HepG2 (cell line): ENCODE measurements around the gene STX8. TPM values are rescaled to one million over a fixed set of nuclear protein-coding genes. Genes with fewer than 3 reads are reported as not detected.
A peak's percentile ranks its signal among the peaks of the same experiment; 100 is the strongest.

Experiments used
- FLYWCH1 ChIP-seq: sonication (generic); formaldehyde crosslinking; IDR thresholded peaks from 2 replicates; pipeline ENCODE4 v1.8.1; 2023; ENCODE audit warnings: mild to moderate bottlenecking, missing genetic modification reagents
- GFI1 ChIP-seq: sonication (generic); formaldehyde crosslinking; IDR thresholded peaks from 2 replicates; pipeline ENCODE4 v1.5.0; 2020; ENCODE audit warnings: missing genetic modification reagents, mild to moderate bottlenecking, borderline replicate concordance
- HES4 ChIP-seq: sonication (generic); formaldehyde crosslinking; IDR thresholded peaks from 2 replicates; pipeline ENCODE4 v1.9.0; 2021; ENCODE audit warnings: mild to moderate bottlenecking, missing genetic modification reagents, borderline replicate concordance
- KLF9 ChIP-seq: IDR thresholded peaks from 2 replicates; pipeline ENCODE4 v1.6.1; 2016; ENCODE audit warnings: low read depth
- KMT2A ChIP-seq: sonication (generic); formaldehyde crosslinking; IDR thresholded peaks from 2 replicates; pipeline ENCODE4 v1.4.0; 2020; ENCODE audit warnings: missing genetic modification reagents
- NR1H2 ChIP-seq: sonication (generic); formaldehyde crosslinking; IDR thresholded peaks from 2 replicates; pipeline ENCODE4 v1.8.1; 2022; ENCODE audit warnings: low read depth, missing genetic modification reagents, borderline replicate concordance
- PHB2 ChIP-seq: fragments of 450-650 bp; IDR thresholded peaks from 2 replicates; pipeline ENCODE4 v1.6.1; 2018; ENCODE audit not compliant: partially characterized antibody
- PPARG ChIP-seq: conservative IDR thresholded peaks from 2 replicates; pipeline ENCODE4 v1.6.1; 2016; ENCODE audit warnings: missing biosample characterization, missing genetic modification reagents
- SAP130 ChIP-seq: IDR thresholded peaks from 2 replicates; pipeline ENCODE4 v1.6.1; 2016; ENCODE audit warnings: low read depth
- SATB2 ChIP-seq: sonication (generic); formaldehyde crosslinking; IDR thresholded peaks from 2 replicates; pipeline ENCODE4 v1.5.0; 2020; ENCODE audit warnings: missing genetic modification reagents
- SETDB1 ChIP-seq: sonication (generic); formaldehyde crosslinking; IDR thresholded peaks from 2 replicates; pipeline ENCODE4 v1.5.1; 2020; ENCODE audit warnings: missing genetic modification reagents, mild to moderate bottlenecking, borderline replicate concordance
- SP140L ChIP-seq: sonication (generic); formaldehyde crosslinking; IDR thresholded peaks from 2 replicates; pipeline ENCODE4 v1.4.0; 2020; ENCODE audit warnings: missing genetic modification reagents, borderline replicate concordance
- ZBTB3 ChIP-seq: sonication (generic); formaldehyde crosslinking; IDR thresholded peaks from 2 replicates; pipeline ENCODE4 v1.4.0; 2020; ENCODE audit warnings: low read depth, mild to moderate bottlenecking, moderate library complexity, missing genetic modification reagents, borderline replicate concordance
- ZC3H4 ChIP-seq: sonication (generic); formaldehyde crosslinking; IDR thresholded peaks from 2 replicates; pipeline ENCODE4 v1.4.0; 2020; ENCODE audit warnings: missing genetic modification reagents, borderline replicate concordance
- ZKSCAN5 ChIP-seq: sonication (generic); formaldehyde crosslinking; IDR thresholded peaks from 2 replicates; pipeline ENCODE4 v1.5.1; 2020; ENCODE audit warnings: mild to moderate bottlenecking, missing genetic modification reagents
- ZNF260 ChIP-seq: sonication (generic); formaldehyde crosslinking; IDR thresholded peaks from 2 replicates; pipeline ENCODE4 v1.4.0; 2020; ENCODE audit warnings: missing genetic modification reagents, low read depth, mild to moderate bottlenecking, borderline replicate concordance
- ZNF546 ChIP-seq: sonication (generic); formaldehyde crosslinking; conservative IDR thresholded peaks from 2 replicates; pipeline ENCODE4 v1.8.1; 2023; ENCODE audit warnings: mild to moderate bottlenecking, missing genetic modification reagents
- ZNF549 ChIP-seq: sonication (generic); formaldehyde crosslinking; IDR thresholded peaks from 2 replicates; pipeline ENCODE4 v1.5.0; 2020; ENCODE audit warnings: missing genetic modification reagents
- ZNF577 ChIP-seq: sonication (generic); formaldehyde crosslinking; IDR thresholded peaks from 2 replicates; pipeline ENCODE4 v1.4.0; 2020; ENCODE audit warnings: mild to moderate bottlenecking, low read depth, missing genetic modification reagents, borderline replicate concordance
- ZNF615 ChIP-seq: sonication (generic); formaldehyde crosslinking; IDR thresholded peaks from 2 replicates; pipeline ENCODE4 v1.5.0; 2020; ENCODE audit warnings: mild to moderate bottlenecking, missing genetic modification reagents, borderline replicate concordance
- ZNF616 ChIP-seq: sonication (generic); formaldehyde crosslinking; IDR thresholded peaks from 2 replicates; pipeline ENCODE4 v1.5.0; 2020; ENCODE audit warnings: low read depth, mild to moderate bottlenecking, missing genetic modification reagents
- ZSCAN25 ChIP-seq: sonication (generic); formaldehyde crosslinking; IDR thresholded peaks from 2 replicates; pipeline ENCODE4 v1.8.0; 2022; ENCODE audit warnings: mild to moderate bottlenecking, missing genetic modification reagents
- polyA plus RNA-seq, 8 experiments: library from polyadenylated mRNA; depleted of rRNA in 3 of 8; stranded (reverse) in 7 of 8; unstranded in 1 of 8; fragments of >200 nt; fragmentation: Illumina TruSeq in 4 of 8; extraction: Trizol in 4 of 8; gene quantifications; 2 replicates each; pipeline versions ENCODE4 v1.2.1 to v1.2.3, GENCODE V29; 2011 to 2016; ENCODE audit warnings: low read depth in 4 of 8, missing spikeins in 1 of 8, mixed read lengths in 1 of 8; ENCODE audit not compliant: insufficient read depth in 1 of 8
- total RNA-seq, 5 experiments: library from RNA; depleted of rRNA; stranded (reverse); fragments of >200 nt; fragmentation: Illumina TruSeq; extraction: Trizol; gene quantifications; 2 replicates each; pipeline ENCODE4 v1.2.3, GENCODE V29; 2016; ENCODE audit warnings: low read depth in 1 of 5
- TF ChIP-seq, protein P1 (sequence below): sonication (generic); formaldehyde crosslinking; IDR thresholded peaks from 2 replicates; pipeline ENCODE4 v1.4.0; 2020; ENCODE audit warnings: missing genetic modification reagents
- TF ChIP-seq, protein P2 (sequence below): sonication (generic); formaldehyde crosslinking; IDR thresholded peaks from 2 replicates; pipeline ENCODE4 v1.4.0; 2020; ENCODE audit warnings: mild to moderate bottlenecking, missing genetic modification reagents
- TF ChIP-seq, protein P3 (sequence below): sonication (generic); formaldehyde crosslinking; IDR thresholded peaks from 2 replicates; pipeline ENCODE4 v1.4.0; 2020; ENCODE audit warnings: missing genetic modification reagents
- TF ChIP-seq, protein P4 (sequence below): sonication (generic); formaldehyde crosslinking; IDR thresholded peaks from 2 replicates; pipeline ENCODE4 v1.4.0; 2020; ENCODE audit warnings: missing genetic modification reagents

Gene STX8
- total and polyA plus RNA-seq, 2 of the 13 experiments (the other 11 are each of a cell fraction or from before 2014, with no cell fraction given): 36.4 to 53.6 TPM

DNA sequence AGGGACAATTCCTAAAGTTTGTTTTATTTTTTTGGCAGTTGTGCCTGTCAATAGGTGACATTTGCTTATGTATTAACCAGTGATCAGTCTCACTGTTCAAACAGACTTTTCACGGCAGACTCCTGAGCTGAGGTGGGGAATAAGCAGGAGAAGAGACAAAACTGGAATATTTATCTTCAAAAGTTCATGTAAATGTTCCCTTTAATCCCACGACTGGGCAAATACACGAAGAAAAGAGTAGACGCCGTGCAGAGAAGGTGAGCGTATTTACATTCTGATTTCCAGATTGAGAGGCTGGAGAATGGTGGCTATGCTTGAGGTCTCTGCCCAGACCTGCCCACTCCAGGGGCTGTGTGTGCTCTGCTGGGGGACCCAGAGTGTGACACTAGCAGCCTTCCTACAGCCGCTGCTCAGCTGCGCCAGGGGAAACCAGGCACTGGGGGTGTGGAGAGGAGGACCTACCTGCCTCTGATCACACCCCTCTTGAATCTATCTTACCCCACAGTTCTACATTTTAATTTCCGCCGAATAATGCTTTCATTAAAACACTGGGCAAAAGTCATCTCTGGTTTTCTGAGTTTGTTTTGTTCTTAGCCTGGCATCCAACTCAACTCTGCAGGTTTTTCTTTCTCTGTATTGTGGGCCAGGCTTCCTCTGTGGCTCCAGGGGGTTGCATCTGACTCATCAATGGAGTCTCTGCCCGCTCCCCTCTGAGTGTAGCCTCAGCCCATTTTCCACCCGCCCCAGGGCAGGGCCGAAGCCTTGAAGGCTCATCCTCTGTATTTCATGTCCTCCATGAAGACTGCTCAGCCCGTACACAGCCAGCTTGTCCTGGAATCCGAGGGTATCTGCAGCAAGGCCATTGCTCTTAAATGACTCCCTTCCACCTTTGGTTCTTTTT is 317.3 kb downstream of the STX8 start (continued):
- TF ChIP-seq, protein P1, sequence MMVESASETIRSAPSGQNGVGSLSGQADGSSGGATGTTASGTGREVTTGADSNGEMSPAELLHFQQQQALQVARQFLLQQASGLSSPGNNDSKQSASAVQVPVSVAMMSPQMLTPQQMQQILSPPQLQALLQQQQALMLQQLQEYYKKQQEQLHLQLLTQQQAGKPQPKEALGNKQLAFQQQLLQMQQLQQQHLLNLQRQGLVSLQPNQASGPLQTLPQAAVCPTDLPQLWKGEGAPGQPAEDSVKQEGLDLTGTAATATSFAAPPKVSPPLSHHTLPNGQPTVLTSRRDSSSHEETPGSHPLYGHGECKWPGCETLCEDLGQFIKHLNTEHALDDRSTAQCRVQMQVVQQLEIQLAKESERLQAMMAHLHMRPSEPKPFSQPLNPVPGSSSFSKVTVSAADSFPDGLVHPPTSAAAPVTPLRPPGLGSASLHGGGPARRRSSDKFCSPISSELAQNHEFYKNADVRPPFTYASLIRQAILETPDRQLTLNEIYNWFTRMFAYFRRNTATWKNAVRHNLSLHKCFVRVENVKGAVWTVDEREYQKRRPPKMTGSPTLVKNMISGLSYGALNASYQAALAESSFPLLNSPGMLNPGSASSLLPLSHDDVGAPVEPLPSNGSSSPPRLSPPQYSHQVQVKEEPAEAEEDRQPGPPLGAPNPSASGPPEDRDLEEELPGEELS: 0 out of 2 replicates have a peak, but pooled peaks have one; percentile 64
- TF ChIP-seq, protein P2, sequence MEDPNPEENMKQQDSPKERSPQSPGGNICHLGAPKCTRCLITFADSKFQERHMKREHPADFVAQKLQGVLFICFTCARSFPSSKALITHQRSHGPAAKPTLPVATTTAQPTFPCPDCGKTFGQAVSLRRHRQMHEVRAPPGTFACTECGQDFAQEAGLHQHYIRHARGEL: no peak
- TF ChIP-seq, protein P3, sequence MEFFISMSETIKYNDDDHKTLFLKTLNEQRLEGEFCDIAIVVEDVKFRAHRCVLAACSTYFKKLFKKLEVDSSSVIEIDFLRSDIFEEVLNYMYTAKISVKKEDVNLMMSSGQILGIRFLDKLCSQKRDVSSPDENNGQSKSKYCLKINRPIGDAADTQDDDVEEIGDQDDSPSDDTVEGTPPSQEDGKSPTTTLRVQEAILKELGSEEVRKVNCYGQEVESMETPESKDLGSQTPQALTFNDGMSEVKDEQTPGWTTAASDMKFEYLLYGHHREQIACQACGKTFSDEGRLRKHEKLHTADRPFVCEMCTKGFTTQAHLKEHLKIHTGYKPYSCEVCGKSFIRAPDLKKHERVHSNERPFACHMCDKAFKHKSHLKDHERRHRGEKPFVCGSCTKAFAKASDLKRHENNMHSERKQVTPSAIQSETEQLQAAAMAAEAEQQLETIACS (CRISPR knock-in tag): no peak
- TF ChIP-seq ZNF616 (CRISPR knock-in tag) (no peak), NR1H2 (no peak), GFI1 (CRISPR knock-in tag) (0 out of 2 replicates have a peak, but pooled peaks have one; percentile 25), ZNF546 (CRISPR knock-in tag) (no peak), ZNF260 (CRISPR knock-in tag) (no peak), PPARG (0 out of 2 replicates have a peak, but pooled peaks have one; percentile 8), PHB2 (no peak), SETDB1 (CRISPR knock-in tag) (no peak), SAP130 (CRISPR knock-in tag) (no peak), SATB2 (CRISPR knock-in tag) (no peak), KMT2A (CRISPR knock-in tag) (no peak), ZNF549 (no peak), FLYWCH1 (CRISPR knock-in tag) (no peak), KLF9 (CRISPR knock-in tag) (no peak), HES4 (no peak), ZKSCAN5 (CRISPR knock-in tag) (peak; percentile 95), ZNF615 (CRISPR knock-in tag) (no peak), ZNF577 (CRISPR knock-in tag) (no peak), ZSCAN25 (CRISPR knock-in tag) (no peak), ZBTB3 (no peak), SP140L (CRISPR knock-in tag) (no peak), ZC3H4 (CRISPR knock-in tag) (no peak)
- TF ChIP-seq, protein P4, sequence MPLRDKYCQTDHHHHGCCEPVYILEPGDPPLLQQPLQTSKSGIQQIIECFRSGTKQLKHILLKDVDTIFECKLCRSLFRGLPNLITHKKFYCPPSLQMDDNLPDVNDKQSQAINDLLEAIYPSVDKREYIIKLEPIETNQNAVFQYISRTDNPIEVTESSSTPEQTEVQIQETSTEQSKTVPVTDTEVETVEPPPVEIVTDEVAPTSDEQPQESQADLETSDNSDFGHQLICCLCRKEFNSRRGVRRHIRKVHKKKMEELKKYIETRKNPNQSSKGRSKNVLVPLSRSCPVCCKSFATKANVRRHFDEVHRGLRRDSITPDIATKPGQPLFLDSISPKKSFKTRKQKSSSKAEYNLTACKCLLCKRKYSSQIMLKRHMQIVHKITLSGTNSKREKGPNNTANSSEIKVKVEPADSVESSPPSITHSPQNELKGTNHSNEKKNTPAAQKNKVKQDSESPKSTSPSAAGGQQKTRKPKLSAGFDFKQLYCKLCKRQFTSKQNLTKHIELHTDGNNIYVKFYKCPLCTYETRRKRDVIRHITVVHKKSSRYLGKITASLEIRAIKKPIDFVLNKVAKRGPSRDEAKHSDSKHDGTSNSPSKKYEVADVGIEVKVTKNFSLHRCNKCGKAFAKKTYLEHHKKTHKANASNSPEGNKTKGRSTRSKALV: no peak
